RWPE2 (cell line): ENCODE data around the gene PLB1.

Experiments
- ATAC-seq: fragments of 200-7000 bp; cut with Tn5 transposase; 3 replicates; pipeline ENCODE4 v1.9.1; 2021; ENCODE audit warnings: low read depth
- DNase-seq: peaks from one replicate; pipeline ENCODE4 v3.0.0-alpha.2; 2020; ENCODE audit warnings: low spot score
- H3K27ac ChIP-seq: fragments of 450-650 bp; 2 replicates; pipeline ENCODE4 v1.5.1; 2017; ENCODE audit warnings: mild to moderate bottlenecking; ENCODE audit not compliant: poor library complexity, severe bottlenecking
- H3K27me3 ChIP-seq: fragments of 250-450 bp; sonication (Bioruptor Pico); 2 replicates; pipeline ENCODE4 v1.5.1; 2021; ENCODE audit warnings: mild to moderate bottlenecking, moderate library complexity; ENCODE audit not compliant: insufficient read depth, poor library complexity, severe bottlenecking
- H3K36me3 ChIP-seq: fragments of 250-450 bp; sonication (Bioruptor Pico); 2 replicates; pipeline ENCODE4 v1.5.1; 2020; ENCODE audit warnings: low read depth, mild to moderate bottlenecking, moderate library complexity
- H3K4me1 ChIP-seq: fragments of 250-450 bp; sonication (Bioruptor Pico); 2 replicates; pipeline ENCODE4 v1.5.1; 2021; ENCODE audit warnings: mild to moderate bottlenecking, moderate library complexity; ENCODE audit not compliant: insufficient read depth, poor library complexity, severe bottlenecking
- H3K4me3 ChIP-seq: fragments of 250-450 bp; sonication (Bioruptor Pico); 2 replicates; pipeline ENCODE4 v1.5.1; 2021; ENCODE audit warnings: mild to moderate bottlenecking, moderate library complexity; ENCODE audit not compliant: severe bottlenecking
- H3K9me3 ChIP-seq: fragments of 250-450 bp; sonication (Bioruptor Pico); 2 replicates; pipeline ENCODE4 v1.5.1; 2021; ENCODE audit warnings: mild to moderate bottlenecking, moderate library complexity; ENCODE audit not compliant: severe bottlenecking
- CTCF ChIP-seq: fragments of 450-650 bp; IDR thresholded peaks from one replicate; pipeline ENCODE4 v1.5.1; 2017; ENCODE audit warnings: mild to moderate bottlenecking, moderate library complexity; ENCODE audit not compliant: poor library complexity, severe bottlenecking

The PLB1 gene

GRCh38 chr2:28465148-28465885 lies 30.5 kb upstream of the PLB1 start:
- no peak for DNase-seq
- no peak for ATAC-seq
- Histone ChIP-seq H3K4me1 (peaks cover 6% of the 10 kb centered on the region), H3K27me3 (no peaks in the 10 kb centered on the region), H3K9me3 (no peaks in the 10 kb centered on the region), H3K27ac (no peak overlapping the region), H3K4me3 (no peak overlapping the region), H3K36me3 (no peaks in the 10 kb centered on the region)
- TF ChIP-seq CTCF = no peak

DNA sequence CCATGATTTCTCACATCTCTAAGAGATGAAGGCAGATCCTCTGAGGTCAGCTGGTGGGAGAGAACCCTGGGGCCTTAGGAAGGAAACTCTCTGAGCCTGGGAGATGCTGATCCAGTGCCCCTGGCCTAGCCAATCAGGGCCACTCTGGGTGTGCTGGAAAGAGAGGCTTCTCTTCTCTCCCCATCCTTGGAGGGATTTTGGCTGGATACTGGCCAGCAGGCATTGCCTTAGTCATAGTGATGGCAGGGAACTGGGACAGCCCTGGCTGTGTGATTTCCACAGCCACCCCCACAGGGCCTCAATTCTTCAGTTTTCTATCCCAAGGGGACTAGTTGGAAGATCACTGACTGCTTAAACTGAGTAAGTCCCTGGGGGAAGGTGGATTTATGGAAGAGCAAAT lies 26.6 kb upstream of the PLB1 start:
- Histone ChIP-seq H3K27ac (no peak overlapping the region), H3K36me3 (no peaks in the 10 kb centered on the region), H3K4me1 (peaks cover 15% of the 10 kb centered on the region), H3K9me3 (no peaks in the 10 kb centered on the region), H3K4me3 (no peak overlapping the region), H3K27me3 (no peaks in the 10 kb centered on the region)
- DNase-seq (no peak), ATAC-seq (no peak)
- no peak for TF ChIP-seq CTCF

- H3K4me3 ChIP-seq = no peak overlapping the region
- no peak for TF ChIP-seq CTCF
- no peak for ATAC-seq
- DNase-seq = no peak
- no peaks in the 10 kb centered on the region for H3K9me3 ChIP-seq
- peak overlapping the region; percentile 33 for H3K27ac ChIP-seq
- no peaks in the 10 kb centered on the region for H3K36me3 ChIP-seq
- peaks cover 15% of the 10 kb centered on the region for H3K4me1 ChIP-seq
- no peaks in the 10 kb centered on the region for H3K27me3 ChIP-seq
Measured at GRCh38 chr2:28469947-28470535, 25.8 kb upstream of the PLB1 start.

- Histone ChIP-seq H3K36me3 (no peaks in the 10 kb centered on the region), H3K27me3 (no peaks in the 10 kb centered on the region), H3K27ac (peak overlapping the region; percentile 33), H3K4me1 (peaks cover 15% of the 10 kb centered on the region), H3K9me3 (no peaks in the 10 kb centered on the region), H3K4me3 (no peak overlapping the region)
- peak; percentile 98 for ATAC-seq
- DNase-seq = no peak
- no peak for TF ChIP-seq CTCF
Measured at GRCh38 chr2:28470759-28471158, 25.1 kb upstream of the PLB1 start.

- Histone ChIP-seq H3K9me3 (no peaks in the 10 kb centered on the region), H3K4me1 (peaks cover 15% of the 10 kb centered on the region), H3K4me3 (no peak overlapping the region), H3K36me3 (no peaks in the 10 kb centered on the region), H3K27ac (peak overlapping the region; percentile 33), H3K27me3 (no peaks in the 10 kb centered on the region)
- DNase-seq = no peak
- TF ChIP-seq CTCF = no peak
- ATAC-seq = peak; percentile 15; the same call in 2 of the 3 replicates
Measured at GRCh38 chr2:28471214-28471613, 24.6 kb upstream of the PLB1 start.
